B cell (primary cell): Measurements from ENCODE around the gene SEPTIN1. TPM values are rescaled to one million over a fixed set of nuclear protein-coding genes. Genes with fewer than 3 reads are reported as not detected.
"Not testable (repeated sequence)": the region's sequence is repeated elsewhere in the genome, so short reads cannot be mapped to it uniquely, and the experiment has no call there.

ENCODE experiments used
- ATAC-seq: fragments of 200-7000 bp; cut with Tn5 transposase; one replicate; pipeline ENCODE4 v1.10.0; 2021; ENCODE audit warnings: low read depth, mild to moderate bottlenecking, moderate number of reproducible peaks, moderate library complexity
- CTCF ChIA-PET: fragments of 350-600 bp; sonication (Branson Sonifier 250); formaldehyde crosslinking; loops from one replicate; lab custom pipeline; 2021; ENCODE audit warnings: antibody characterized with exemption, inconsistent platforms; lab: Charles Lee
- POLR2A ChIA-PET: fragments of 350-600 bp; sonication (Branson Sonifier 250); formaldehyde crosslinking; loops from one replicate; lab custom pipeline; 2021; ENCODE audit warnings: antibody characterized with exemption; lab: Charles Lee
- DNase-seq: peaks from one replicate; pipeline ENCODE4 v3.0.0; 2013
- H2AFZ ChIP-seq: 2 replicates; pipeline ENCODE4 v1.6.1; 2012; ENCODE audit warnings: mild to moderate bottlenecking, low read depth, low read length; ENCODE audit not compliant: insufficient read depth, poor library complexity, severe bottlenecking
- H3K27ac ChIP-seq, 2 donors: 1 replicate in 1 of 2; 2 replicates in 1 of 2; pipeline ENCODE4 v1.5.1; 2012 to 2013; ENCODE audit warnings: low read length in 2 of 2, mild to moderate bottlenecking in 2 of 2, moderate library complexity in 1 of 2
- H3K27me3 ChIP-seq, 4 experiments: fragments of 200-600 bp in 1 of 4; sonication (generic) in 1 of 4; replicated peaks in 1 of 4; 1 replicate in 2 of 4; 2 replicates in 2 of 4; pipeline versions ENCODE4 v1.6.1 to v1.7.0; 2013 to 2016; ENCODE audit warnings: low read length in 3 of 4, mild to moderate bottlenecking in 2 of 4, mixed read lengths in 1 of 4, moderate library complexity in 1 of 4; ENCODE audit not compliant: insufficient read depth in 4 of 4, control insufficient read depth in 3 of 4; ENCODE audit errors: control extremely low read depth in 1 of 4
- H3K36me3 ChIP-seq, 2 experiments: replicated peaks in 1 of 2; 1 replicate in 1 of 2; 2 replicates in 1 of 2; pipeline versions ENCODE4 v1.6.1 to v1.7.1; 2013; ENCODE audit warnings: low read length in 1 of 2; ENCODE audit not compliant: insufficient read depth in 2 of 2, control insufficient read depth in 1 of 2; ENCODE audit errors: control extremely low read depth in 1 of 2, extremely low read depth in 1 of 2
- H3K4me1 ChIP-seq, 2 donors: fragments of 200-600 bp in 1 of 2; sonication (generic) in 1 of 2; 1 replicate in 1 of 2; 2 replicates in 1 of 2; pipeline versions ENCODE4 v1.5.1 to v1.6.1; 2013 to 2017; ENCODE audit warnings: low read length in 2 of 2; ENCODE audit not compliant: control insufficient read depth in 2 of 2, insufficient read depth in 2 of 2
- H3K4me2 ChIP-seq: replicated peaks from 2 replicates; pipeline ENCODE3; 2012; ENCODE audit warnings: mild to moderate bottlenecking, low read depth, low read length; ENCODE audit not compliant: poor library complexity, severe bottlenecking
- H3K4me3 ChIP-seq, 5 experiments: fragments of 200-600 bp in 1 of 5; sonication (generic) in 1 of 5; 1 replicate in 3 of 5; 2 replicates in 2 of 5; pipeline versions ENCODE4 v1.5.1 to v1.7.0; 2011 to 2016; ENCODE audit warnings: low read length in 4 of 5, mild to moderate bottlenecking in 4 of 5, low read depth in 2 of 5, control low read depth in 1 of 5, moderate library complexity in 1 of 5; ENCODE audit not compliant: insufficient read depth in 1 of 5; ENCODE audit errors: control extremely low read depth in 1 of 5, extremely low read depth in 1 of 5
- H3K79me2 ChIP-seq: fragments of 200-600 bp; sonication (generic); one replicate; pipeline ENCODE4 v1.6.0; 2016; ENCODE audit warnings: low read length; ENCODE audit not compliant: control insufficient read depth, insufficient read depth
- H3K9ac ChIP-seq: fragments of 200-600 bp; sonication (generic); 2 replicates; pipeline ENCODE4 v1.6.1; 2017; ENCODE audit warnings: mild to moderate bottlenecking, low read length, moderate library complexity
- H3K9me3 ChIP-seq, 3 donors: one replicate each; pipeline versions ENCODE4 v1.6.1 to v1.7.1; 2013; ENCODE audit warnings: low read length in 2 of 3; ENCODE audit not compliant: control insufficient read depth in 2 of 3, insufficient read depth in 1 of 3; ENCODE audit errors: control extremely low read depth in 1 of 3
- H4K20me1 ChIP-seq: 2 replicates; pipeline ENCODE4 v1.6.0; 2012; ENCODE audit warnings: mild to moderate bottlenecking, low read length; ENCODE audit not compliant: insufficient read depth, control insufficient read depth, poor library complexity, severe bottlenecking
- H3K27ac Mint-ChIP-seq: one replicate; pipeline ENCODE4 v1.8.0; 2021; ENCODE audit warnings: mixed read lengths
- H3K27me3 Mint-ChIP-seq: one replicate; pipeline ENCODE4 v1.8.0; 2021; ENCODE audit warnings: mixed read lengths
- H3K4me1 Mint-ChIP-seq: one replicate; pipeline ENCODE4 v1.8.0; 2021; ENCODE audit warnings: mixed read lengths
- H3K4me3 Mint-ChIP-seq: one replicate; pipeline ENCODE4 v1.8.0; 2021; ENCODE audit warnings: mixed read lengths
- H3K9me3 Mint-ChIP-seq: one replicate; pipeline ENCODE4 v1.8.0; 2022; ENCODE audit warnings: mixed read lengths; ENCODE audit not compliant: insufficient read depth
- WGBS: methylation state at CpG from one replicate; pipeline ENCODE4 v1.1.5; 2013; ENCODE audit warnings: missing lambda C conversion rate; ENCODE audit not compliant: insufficient coverage; 5-methylcytosine and 5-hydroxymethylcytosine counted together
- intact Hi-C: fragments of 100-400 bp; cut with micrococcal nuclease; formaldehyde crosslinking; loops from one replicate; pipeline ENCODE4 v1.10.0; 2022
- polyA plus RNA-seq: library from polyadenylated mRNA; depleted of rRNA; stranded (reverse); fragments of >200 nt; gene quantifications from 2 replicates; pipeline ENCODE4 v1.2.3, GENCODE V29; 2012
- small RNA-seq: library from RNA; depleted of rRNA; stranded (forward); fragments of <200 nt; gene quantifications from one replicate; pipeline ENCODE3, GENCODE V24; 2012; ENCODE audit warnings: low replicate concordance, low read depth; ENCODE audit not compliant: insufficient read length
- total RNA-seq, 2 donors: library from RNA; stranded (reverse); fragments of 120-200 nt in 1 of 2; gene quantifications; 1 replicate in 1 of 2; 2 replicates in 1 of 2; pipeline versions ENCODE4 v1.2.3 to v1.2.4, GENCODE V29; 2013 to 2022

The SEPTIN1 gene
- total and polyA plus RNA-seq, 2 donors (not counting 1 experiment from before 2014, with no cell fraction given) = 154 to 302 TPM

- H3K4me2 ChIP-seq = peak overlapping the region; percentile 58
- intact Hi-C loops = loop anchor here (2.0 kb wide), 1 partner anchor 36 kb away; the partner anchor contains the start of gene TBC1D10B
- Mint-ChIP-seq H3K4me3 (peak overlapping the region; percentile 92), H3K4me1 (peaks cover 36% of the 10 kb centered on the region), H3K27ac (peak overlapping the region; percentile 91)
- peak overlapping the region in 1 of 2 donors; percentile 56 for H3K27ac ChIP-seq
- H2AFZ ChIP-seq = peak overlapping the region; percentile 73
- peaks cover 17% of the 10 kb centered on the region for H3K79me2 ChIP-seq
- peak overlapping the region; percentile 68 for H3K9ac ChIP-seq
- peak; percentile 84 for ATAC-seq
- no CpG with 5 or more reads among the region's 33 CpGs for WGBS
- not testable (repeated sequence) for H3K27me3 ChIP-seq, H3K27me3 Mint-ChIP-seq, H3K9me3 ChIP-seq, H4K20me1 ChIP-seq, H3K9me3 Mint-ChIP-seq, H3K36me3 ChIP-seq
- ChIA-PET POLR2A (interaction anchor here (1.0 to 2.0 kb wide), 5 partner anchors 20 to 75 kb away, joined by 3 to 11 read pairs (median 4); partner anchors contain the start of genes CD2BP2 and ZNF771), CTCF (interaction anchor here (0.7 kb wide), 1 partner anchor 974 kb away, joined by 4 read pairs; no protein-coding TSS in a partner anchor)
- peak; percentile 88 for DNase-seq
- H3K4me1 ChIP-seq = peaks cover 16 to 23% of the 10 kb centered on the region in 2 donors
- peak overlapping the region in 4 of 5 experiments; percentile 62 to 73 (median 68) for H3K4me3 ChIP-seq
Observed at GRCh38 chr16:30334473-30334989, 47.8 kb downstream of the SEPTIN1 start.

Small RNA genes within 50 kb of the gene (small RNA-seq; reads per million reads assigned to genes)
- gene RF00406 = 0.57 reads per million

Other genes starting within 250 kb of the SEPTIN1 start
- 653 and 662 TPM in 2 replicates for gene CORO1A, start 199.0 kb downstream of the SEPTIN1 start, total RNA-seq
- gene CORO1A, start 199.0 kb downstream of the SEPTIN1 start, polyA plus RNA-seq = 1,191 and 1,555 TPM in 2 replicates
- 71.5 and 82.5 TPM in 2 replicates for gene BOLA2B, start 188.9 kb downstream of the SEPTIN1 start, total RNA-seq
- 155 and 311 TPM in 2 replicates for gene BOLA2B, start 188.9 kb downstream of the SEPTIN1 start, polyA plus RNA-seq
- gene SLX1A, start 188.7 kb downstream of the SEPTIN1 start, total RNA-seq = 108 and 138 TPM in 2 replicates
- 62.3 and 64.6 TPM in 2 replicates for gene SLX1A, start 188.7 kb downstream of the SEPTIN1 start, polyA plus RNA-seq
- gene SULT1A3, start 183.3 kb downstream of the SEPTIN1 start, total RNA-seq = 36.8 and 41.2 TPM in 2 replicates
- 31.9 and 33.2 TPM in 2 replicates for gene SULT1A3, start 183.3 kb downstream of the SEPTIN1 start, polyA plus RNA-seq
- 59.6 and 75.5 TPM in 2 replicates for gene NPIPB13, start 134.1 kb downstream of the SEPTIN1 start, total RNA-seq
- 8.4 and 21.7 TPM in 2 replicates for gene NPIPB13, start 134.1 kb downstream of the SEPTIN1 start, polyA plus RNA-seq
- gene CD2BP2, start 27.3 kb downstream of the SEPTIN1 start, total RNA-seq = 80.1 and 82.0 TPM in 2 replicates
- gene CD2BP2, start 27.3 kb downstream of the SEPTIN1 start, polyA plus RNA-seq = 26.1 and 28.1 TPM in 2 replicates
- 53.0 and 58.0 TPM in 2 replicates for gene TBC1D10B, start 12.1 kb downstream of the SEPTIN1 start, total RNA-seq
- gene TBC1D10B, start 12.1 kb downstream of the SEPTIN1 start, polyA plus RNA-seq = 22.2 and 23.5 TPM in 2 replicates
- gene MYL11, start 7.8 kb downstream of the SEPTIN1 start, total RNA-seq = not detected in 2 replicates
- gene MYL11, start 7.8 kb downstream of the SEPTIN1 start, polyA plus RNA-seq = 1.7 and 3.6 TPM in 2 replicates
- 13.3 and 14.2 TPM in 2 replicates for gene ZNF48, start 12.9 kb upstream of the SEPTIN1 start, total RNA-seq
- gene ZNF48, start 12.9 kb upstream of the SEPTIN1 start, polyA plus RNA-seq = 4.0 and 8.4 TPM in 2 replicates
- gene ZNF771, start 25.0 kb upstream of the SEPTIN1 start, total RNA-seq = 6.6 and 8.3 TPM in 2 replicates
- gene ZNF771, start 25.0 kb upstream of the SEPTIN1 start, polyA plus RNA-seq = 3.7 and 4.1 TPM in 2 replicates
- 25.0 and 28.9 TPM in 2 replicates for gene DCTPP1, start 47.5 kb upstream of the SEPTIN1 start, total RNA-seq
- gene DCTPP1, start 47.5 kb upstream of the SEPTIN1 start, polyA plus RNA-seq = 26.0 and 30.3 TPM in 2 replicates
- gene SEPHS2, start 63.3 kb upstream of the SEPTIN1 start, total RNA-seq = 62.2 and 63.2 TPM in 2 replicates
- 8.1 and 13.8 TPM in 2 replicates for gene SEPHS2, start 63.3 kb upstream of the SEPTIN1 start, polyA plus RNA-seq
- gene ITGAL, start 90.2 kb upstream of the SEPTIN1 start, total RNA-seq = 176 and 184 TPM in 2 replicates
- gene ITGAL, start 90.2 kb upstream of the SEPTIN1 start, polyA plus RNA-seq = 110 and 118 TPM in 2 replicates
- gene ZNF768, start 144.0 kb upstream of the SEPTIN1 start, total RNA-seq = 33.3 and 36.5 TPM in 2 replicates
- 16.8 and 24.8 TPM in 2 replicates for gene ZNF768, start 144.0 kb upstream of the SEPTIN1 start, polyA plus RNA-seq
- gene ZNF747, start 152.3 kb upstream of the SEPTIN1 start, total RNA-seq = 17.3 and 27.1 TPM in 2 replicates
- 7.3 and 9.7 TPM in 2 replicates for gene ZNF747, start 152.3 kb upstream of the SEPTIN1 start, polyA plus RNA-seq
- gene ZNF764, start 175.8 kb upstream of the SEPTIN1 start, total RNA-seq = 19.7 and 20.9 TPM in 2 replicates
- 11.0 and 12.6 TPM in 2 replicates for gene ZNF764, start 175.8 kb upstream of the SEPTIN1 start, polyA plus RNA-seq
- 23.1 and 24.9 TPM in 2 replicates for gene ZNF688, start 189.2 kb upstream of the SEPTIN1 start, total RNA-seq
- gene ZNF688, start 189.2 kb upstream of the SEPTIN1 start, polyA plus RNA-seq = 15.9 and 20.6 TPM in 2 replicates
- gene ZNF785, start 203.1 kb upstream of the SEPTIN1 start, total RNA-seq = 39.7 and 44.6 TPM in 2 replicates
- gene ZNF785, start 203.1 kb upstream of the SEPTIN1 start, polyA plus RNA-seq = 9.6 and 12.2 TPM in 2 replicates
- 11.9 and 12.4 TPM in 2 replicates for gene ZNF689, start 227.8 kb upstream of the SEPTIN1 start, total RNA-seq
- 8.1 and 9.6 TPM in 2 replicates for gene ZNF689, start 227.8 kb upstream of the SEPTIN1 start, polyA plus RNA-seq